H9 (cell line): Measurements from ENCODE around the gene KLK7. TPM values are rescaled to one million over a fixed set of nuclear protein-coding genes. Genes with fewer than 3 reads are reported as not detected.

ENCODE experiments used
- DNase-seq: peaks from one replicate; pipeline ENCODE4 v3.0.0-alpha.2; 2017
- H2AFZ ChIP-seq: one replicate; pipeline ENCODE4 v1.6.1; 2013; ENCODE audit warnings: mild to moderate bottlenecking, low read length, control low read depth, moderate library complexity
- H2AK5ac ChIP-seq: 2 replicates; pipeline ENCODE4 v1.6.1; 2013; ENCODE audit warnings: low read length, control low read depth, mixed read lengths; ENCODE audit not compliant: insufficient read length
- H2BK120ac ChIP-seq: one replicate; pipeline ENCODE4 v1.6.1; 2013; ENCODE audit warnings: low read depth, mild to moderate bottlenecking, low read length, control low read depth, inconsistent platforms; ENCODE audit not compliant: poor library complexity, severe bottlenecking
- H2BK12ac ChIP-seq: 2 replicates; pipeline ENCODE4 v1.6.1; 2013; ENCODE audit warnings: low read length, control low read depth, mixed read lengths, low read depth; ENCODE audit not compliant: insufficient read length
- H2BK15ac ChIP-seq: 2 replicates; pipeline ENCODE4 v1.6.1; 2013; ENCODE audit warnings: low read depth, low read length, control low read depth
- H2BK20ac ChIP-seq: one replicate; pipeline ENCODE4 v1.6.1; 2013; ENCODE audit warnings: low read depth, mild to moderate bottlenecking, low read length, control low read depth, inconsistent platforms; ENCODE audit not compliant: poor library complexity, severe bottlenecking
- H2BK5ac ChIP-seq: 2 replicates; pipeline ENCODE4 v1.6.1; 2013; ENCODE audit warnings: low read length, control low read depth, mixed read lengths; ENCODE audit not compliant: insufficient read length
- H3K14ac ChIP-seq: 2 replicates; pipeline ENCODE4 v1.6.1; 2013; ENCODE audit warnings: low read length, control low read depth; ENCODE audit not compliant: insufficient read depth
- H3K18ac ChIP-seq: 2 replicates; pipeline ENCODE4 v1.6.1; 2013; ENCODE audit warnings: low read depth, mild to moderate bottlenecking, mixed read lengths, low read length, control low read depth; ENCODE audit not compliant: insufficient read length
- H3K23ac ChIP-seq: 2 replicates; pipeline ENCODE4 v1.6.1; 2013; ENCODE audit warnings: low read length, control low read depth, mixed read lengths, low read depth; ENCODE audit not compliant: insufficient read length
- H3K23me2 ChIP-seq: 2 replicates; pipeline ENCODE4 v1.6.1; 2013; ENCODE audit warnings: low read depth, mild to moderate bottlenecking, mixed read lengths, low read length, control low read depth; ENCODE audit not compliant: insufficient read length, poor library complexity, severe bottlenecking
- H3K27ac ChIP-seq: 2 replicates; pipeline ENCODE4 v1.5.1; 2013; ENCODE audit warnings: low read length, control low read depth, mixed read lengths, low read depth; ENCODE audit not compliant: insufficient read length
- H3K27me3 ChIP-seq: 2 replicates; pipeline ENCODE4 v1.6.1; 2013; ENCODE audit warnings: low read length, control low read depth, inconsistent platforms; ENCODE audit not compliant: insufficient read depth
- H3K4ac ChIP-seq: 2 replicates; pipeline ENCODE4 v1.6.1; 2013; ENCODE audit warnings: low read depth, mild to moderate bottlenecking, control low read depth, inconsistent platforms, low read length, moderate library complexity
- H3K4me1 ChIP-seq: 2 replicates; pipeline ENCODE4 v1.6.1; 2013; ENCODE audit warnings: low read length, control low read depth, inconsistent platforms; ENCODE audit not compliant: insufficient read depth
- H3K4me2 ChIP-seq: 2 replicates; pipeline ENCODE4 v1.6.1; 2013; ENCODE audit warnings: low read length, control low read depth, mixed read lengths; ENCODE audit not compliant: insufficient read length, insufficient read depth
- H3K56ac ChIP-seq: 2 replicates; pipeline ENCODE4 v1.6.1; 2013; ENCODE audit warnings: low read depth, mild to moderate bottlenecking, mixed read lengths, low read length, control low read depth; ENCODE audit not compliant: insufficient read length
- H3K79me1 ChIP-seq: 2 replicates; pipeline ENCODE4 v1.6.1; 2013; ENCODE audit warnings: low read depth, mild to moderate bottlenecking, moderate library complexity, low read length, control low read depth, inconsistent platforms; ENCODE audit not compliant: insufficient read depth, poor library complexity, severe bottlenecking
- H3K79me2 ChIP-seq: 2 replicates; pipeline ENCODE4 v1.6.1; 2013; ENCODE audit warnings: low read length, control low read depth, inconsistent platforms; ENCODE audit not compliant: insufficient read depth
- H3K9ac ChIP-seq: 2 replicates; pipeline ENCODE4 v1.6.1; 2013; ENCODE audit warnings: low read length, control low read depth, mixed read lengths; ENCODE audit not compliant: insufficient read length; ENCODE audit errors: extremely low read depth
- H3K9me3 ChIP-seq: one replicate; pipeline ENCODE4 v1.6.1; 2013; ENCODE audit warnings: low read depth, low read length, inconsistent platforms; ENCODE audit not compliant: control insufficient read depth
- H3T11ph ChIP-seq: one replicate; pipeline ENCODE4 v1.6.1; 2013; ENCODE audit warnings: mild to moderate bottlenecking, low read length, control low read depth, inconsistent platforms
- H4K20me1 ChIP-seq: one replicate; pipeline ENCODE4 v1.6.1; 2013; ENCODE audit not compliant: control insufficient read depth, insufficient read length, insufficient read depth
- H4K5ac ChIP-seq: 2 replicates; pipeline ENCODE4 v1.6.1; 2013; ENCODE audit warnings: low read depth, mild to moderate bottlenecking, mixed read lengths, low read length, control low read depth; ENCODE audit not compliant: insufficient read length
- H4K8ac ChIP-seq: replicated peaks from 2 replicates; pipeline ENCODE4 v1.6.1; 2013; ENCODE audit warnings: low read length, control low read depth, mixed read lengths, low read depth; ENCODE audit not compliant: insufficient read length
- H4K91ac ChIP-seq: 2 replicates; pipeline ENCODE4 v1.6.1; 2013; ENCODE audit warnings: low read depth, mild to moderate bottlenecking, moderate library complexity, mixed read lengths, low read length, control low read depth; ENCODE audit not compliant: insufficient read length
- H3K27ac Mint-ChIP-seq, 3 experiments: 2 replicates in 2 of 3; 3 replicates in 1 of 3; pipeline ENCODE4 v1.8.0; 2020 to 2021; ENCODE audit warnings: mixed read lengths in 3 of 3, mild to moderate bottlenecking in 1 of 3, moderate library complexity in 1 of 3
- H3K27me3 Mint-ChIP-seq: 2 replicates; pipeline ENCODE4 v1.8.0; 2021; ENCODE audit warnings: low read depth, mild to moderate bottlenecking, moderate library complexity, mixed read lengths
- H3K36me3 Mint-ChIP-seq, 3 experiments: 2 replicates in 2 of 3; 3 replicates in 1 of 3; pipeline ENCODE4 v1.8.0; 2020 to 2021; ENCODE audit warnings: low read depth in 3 of 3, mixed read lengths in 3 of 3; ENCODE audit not compliant: insufficient read depth in 1 of 3
- H3K4me1 Mint-ChIP-seq, 2 experiments: 2 replicates each; pipeline ENCODE4 v1.8.0; 2020; ENCODE audit warnings: mixed read lengths in 2 of 2
- H3K4me3 Mint-ChIP-seq, 2 experiments: 2 replicates in 1 of 2; 3 replicates in 1 of 2; pipeline ENCODE4 v1.8.0; 2020 to 2021; ENCODE audit warnings: mild to moderate bottlenecking in 2 of 2, mixed read lengths in 2 of 2, moderate library complexity in 1 of 2
- H3K9me3 Mint-ChIP-seq, 2 experiments: 2 replicates in 1 of 2; 3 replicates in 1 of 2; pipeline ENCODE4 v1.8.0; 2020; ENCODE audit warnings: mild to moderate bottlenecking in 2 of 2, mixed read lengths in 2 of 2, moderate library complexity in 1 of 2
- WGBS: extraction: QIAGEN DNeasy Blood & Tissue Kit; methylation state at CpG from one replicate; pipeline ENCODE4 v1.1.7; 2013; ENCODE audit warnings: missing lambda C conversion rate, low lambda C conversion rate, mixed read lengths; ENCODE audit not compliant: insufficient read length; ENCODE audit errors: extremely low coverage; 5-methylcytosine and 5-hydroxymethylcytosine counted together
- total RNA-seq: library from RNA; stranded (reverse); gene quantifications from 2 replicates; pipeline ENCODE4 v1.2.1, GENCODE V29; 2021
- TF ChIP-seq, protein P1 (sequence below): fragments of 200-600 bp; sonication (generic); conservative IDR thresholded peaks from 3 replicates; pipeline ENCODE4 v1.8.0; 2021; ENCODE audit warnings: antibody characterized with exemption, mild to moderate bottlenecking

Gene KLK7
- total RNA-seq, 1 experiment from 2014 or later, result 0.52 TPM

DNA sequence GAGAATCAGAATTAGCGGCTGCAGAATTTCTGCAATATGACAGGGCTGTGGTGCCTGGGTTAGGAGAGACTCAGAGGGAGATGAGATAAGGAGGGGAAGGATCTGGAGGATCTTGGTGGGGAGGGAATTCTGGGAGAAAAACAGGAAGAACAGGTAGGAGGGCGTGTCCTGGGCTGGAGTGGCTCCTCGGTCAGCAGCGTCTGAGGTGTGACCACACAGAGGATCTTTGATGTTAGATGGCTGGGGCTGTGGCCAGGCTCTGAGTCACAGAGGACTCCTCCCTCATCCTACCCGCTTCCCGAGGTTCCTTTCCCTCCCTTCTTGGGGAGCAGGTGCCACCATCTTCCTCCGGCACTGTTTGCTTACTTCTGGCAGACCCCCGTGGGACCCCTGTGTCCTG, 8.0 kb downstream of the KLK7 start:
- Histone ChIP-seq H3K27me3 (no peaks in the 10 kb centered on the region), H4K91ac (no peak overlapping the region), H3T11ph (no peak overlapping the region), H3K79me1 (no peaks in the 10 kb centered on the region), H3K9me3 (no peaks in the 10 kb centered on the region), H2AFZ (no peak overlapping the region), H4K20me1 (no peaks in the 10 kb centered on the region), H3K23ac (no peak overlapping the region), H2BK5ac (no peak overlapping the region), H3K27ac (no peak overlapping the region), H3K9ac (no peak overlapping the region), H3K18ac (peak overlapping the region; percentile 67), H3K4me1 (peaks cover 6% of the 10 kb centered on the region; the same call in 1 of the 2 replicates), H3K79me2 (no peaks in the 10 kb centered on the region), H4K8ac (no peak overlapping the region), H2BK120ac (no peak overlapping the region), H3K56ac (no peak overlapping the region), H2BK15ac (no peak overlapping the region), H2AK5ac (no peak overlapping the region), H3K4ac (no peak overlapping the region), H2BK20ac (no peak overlapping the region), H3K14ac (no peak overlapping the region), H4K5ac (no peak overlapping the region), H3K4me2 (peak overlapping the region; percentile 37), H3K23me2 (no peaks in the 10 kb centered on the region), H2BK12ac (no peak overlapping the region)
- DNase-seq, result peak; percentile 90
- H3K36me3 Mint-ChIP-seq, result no peaks in the 10 kb centered on the region
- peaks cover 5% of the 10 kb centered on the region for H3K27me3 Mint-ChIP-seq
- peaks cover 33 to 55% of the 10 kb centered on the region in 2 experiments for H3K4me1 Mint-ChIP-seq
- TF ChIP-seq, protein P1, sequence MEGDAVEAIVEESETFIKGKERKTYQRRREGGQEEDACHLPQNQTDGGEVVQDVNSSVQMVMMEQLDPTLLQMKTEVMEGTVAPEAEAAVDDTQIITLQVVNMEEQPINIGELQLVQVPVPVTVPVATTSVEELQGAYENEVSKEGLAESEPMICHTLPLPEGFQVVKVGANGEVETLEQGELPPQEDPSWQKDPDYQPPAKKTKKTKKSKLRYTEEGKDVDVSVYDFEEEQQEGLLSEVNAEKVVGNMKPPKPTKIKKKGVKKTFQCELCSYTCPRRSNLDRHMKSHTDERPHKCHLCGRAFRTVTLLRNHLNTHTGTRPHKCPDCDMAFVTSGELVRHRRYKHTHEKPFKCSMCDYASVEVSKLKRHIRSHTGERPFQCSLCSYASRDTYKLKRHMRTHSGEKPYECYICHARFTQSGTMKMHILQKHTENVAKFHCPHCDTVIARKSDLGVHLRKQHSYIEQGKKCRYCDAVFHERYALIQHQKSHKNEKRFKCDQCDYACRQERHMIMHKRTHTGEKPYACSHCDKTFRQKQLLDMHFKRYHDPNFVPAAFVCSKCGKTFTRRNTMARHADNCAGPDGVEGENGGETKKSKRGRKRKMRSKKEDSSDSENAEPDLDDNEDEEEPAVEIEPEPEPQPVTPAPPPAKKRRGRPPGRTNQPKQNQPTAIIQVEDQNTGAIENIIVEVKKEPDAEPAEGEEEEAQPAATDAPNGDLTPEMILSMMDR, result no peak
- peak overlapping the region in 2 of 3 experiments; percentile 34 to 48; a peak in 3 of 7 replicates for H3K27ac Mint-ChIP-seq
- no peaks in the 10 kb centered on the region for H3K9me3 Mint-ChIP-seq
- H3K4me3 Mint-ChIP-seq, result no peak overlapping the region
- WGBS, result no CpG with 5 or more reads among the region's 8 CpGs
